GM23248 (cell line): ENCODE data around the gene ZNF322. TPM values are rescaled to one million over a fixed set of nuclear protein-coding genes. Genes with fewer than 3 reads are reported as not detected.
A peak's percentile ranks its signal among the peaks of the same experiment; 100 is the strongest.

ENCODE experiments used
- DNase-seq: peaks from one replicate; pipeline ENCODE4 v3.0.0-alpha.2; 2015
- H2AFZ ChIP-seq: fragments of 200-600 bp; sonication (generic); 2 replicates; pipeline ENCODE4 v1.6.1; 2016; ENCODE audit warnings: antibody characterized with exemption
- H3F3A ChIP-seq: fragments of 200-600 bp; sonication (generic); 2 replicates; pipeline ENCODE4 v1.6.1; 2016; ENCODE audit warnings: mild to moderate bottlenecking, antibody characterized with exemption, mixed run types; ENCODE audit not compliant: insufficient read depth
- H3K27ac ChIP-seq: fragments of 200-600 bp; sonication (generic); 2 replicates; pipeline ENCODE4 v1.5.1; 2016; ENCODE audit warnings: mild to moderate bottlenecking
- H3K27me3 ChIP-seq: fragments of 200-600 bp; sonication (generic); replicated peaks from 2 replicates; pipeline ENCODE4 v1.6.1; 2016; ENCODE audit warnings: mild to moderate bottlenecking; ENCODE audit not compliant: insufficient read depth
- H3K36me3 ChIP-seq: fragments of 200-600 bp; sonication (generic); 2 replicates; pipeline ENCODE4 v1.6.1; 2016; ENCODE audit warnings: low read depth, mild to moderate bottlenecking
- H3K4me1 ChIP-seq: fragments of 200-600 bp; sonication (generic); 2 replicates; pipeline ENCODE4 v1.6.1; 2016; ENCODE audit warnings: mild to moderate bottlenecking; ENCODE audit not compliant: insufficient read depth
- H3K4me2 ChIP-seq: fragments of 200-600 bp; sonication (generic); one replicate; pipeline ENCODE4 v1.6.1; 2016; ENCODE audit warnings: mild to moderate bottlenecking; ENCODE audit not compliant: unreplicated experiment
- H3K4me3 ChIP-seq: fragments of 200-600 bp; sonication (generic); 2 replicates; pipeline ENCODE4 v1.5.1; 2016; ENCODE audit warnings: mild to moderate bottlenecking
- H3K79me2 ChIP-seq: fragments of 200-600 bp; sonication (generic); 2 replicates; pipeline ENCODE4 v1.6.1; 2016; ENCODE audit warnings: mild to moderate bottlenecking; ENCODE audit not compliant: insufficient read depth
- H3K9ac ChIP-seq: fragments of 200-600 bp; sonication (generic); 2 replicates; pipeline ENCODE4 v1.6.1; 2016; ENCODE audit warnings: mild to moderate bottlenecking
- H3K9me2 ChIP-seq: fragments of 200-600 bp; sonication (generic); 2 replicates; pipeline ENCODE4 v1.6.1; 2016; ENCODE audit warnings: mixed run types, mild to moderate bottlenecking, moderate library complexity; ENCODE audit not compliant: insufficient read depth
- H3K9me3 ChIP-seq: fragments of 200-600 bp; sonication (generic); one replicate; pipeline ENCODE4 v1.6.1; 2017; ENCODE audit warnings: low read depth
- H4K20me1 ChIP-seq: fragments of 200-600 bp; sonication (generic); 2 replicates; pipeline ENCODE4 v1.6.0; 2016; ENCODE audit not compliant: insufficient read depth
- EZH2 ChIP-seq: fragments of 200-600 bp; sonication (generic); IDR thresholded peaks from 2 replicates; pipeline ENCODE4 v1.6.1; 2018; ENCODE audit warnings: antibody characterized with exemption, mild to moderate bottlenecking; ENCODE audit not compliant: insufficient read depth, poor library complexity, severe bottlenecking
- EZH2phosphoT487 ChIP-seq: fragments of 200-600 bp; sonication (generic); IDR thresholded peaks from 2 replicates; pipeline ENCODE4 v1.6.1; 2018; ENCODE audit warnings: antibody characterized with exemption, moderate library complexity, mild to moderate bottlenecking, low read depth; ENCODE audit not compliant: insufficient read depth
- WGBS, 2 experiments: methylation state at CpG; one replicate each; pipeline ENCODE4 v1.1.6; 2015 to 2017; ENCODE audit warnings: low lambda C conversion rate in 2 of 2, low coverage in 1 of 2; ENCODE audit errors: missing lambda C conversion rate in 2 of 2; 5-methylcytosine and 5-hydroxymethylcytosine counted together
- in situ Hi-C: fragments of 300-500 bp; cut with MboI; formaldehyde crosslinking; loops from 2 replicates; pipeline ENCODE4 v1.15.0; 2020
- polyA plus RNA-seq: library from polyadenylated mRNA; unstranded; fragments of >200 nt; fragmentation: Nextera tagmentation; extraction: Ambion mirVana; gene quantifications from 2 replicates; pipeline ENCODE4 v1.2.1, GENCODE V29; 2016
- total RNA-seq: library from RNA; depleted of rRNA; stranded (reverse); fragments of >200 nt; shearing (Covaris generic); gene quantifications from 2 replicates; pipeline ENCODE4 v1.2.3, GENCODE V29; 2014

Gene ZNF322
- total and polyA plus RNA-seq, 2 experiments from 2014 or later = 16.3 to 17.8 TPM

- DNase-seq = no peak
- Histone ChIP-seq H3K4me2 (no peak overlapping the region), H3K36me3 (peaks cover 14% of the 10 kb centered on the region), H3K4me1 (no peaks in the 10 kb centered on the region), H3K27ac (no peak overlapping the region), H3K27me3 (no peaks in the 10 kb centered on the region), H3F3A (peaks cover 15% of the 10 kb centered on the region; the same call in 1 of the 2 replicates), H3K9ac (no peak overlapping the region), H2AFZ (no peak overlapping the region), H3K79me2 (peaks cover 30% of the 10 kb centered on the region), H3K4me3 (no peak overlapping the region), H3K9me3 (no peaks in the 10 kb centered on the region), H4K20me1 (no peaks in the 10 kb centered on the region), H3K9me2 (no peaks in the 10 kb centered on the region)
- in situ Hi-C loops = no loop called here
- TF ChIP-seq EZH2phosphoT487 (no peak), EZH2 (no peak)
These were observed 58.8 kb downstream of the ZNF322 start for GRCh38 chr6:26600759-26601158.

GRCh38 chr6:26599591-26599990 is 60.0 kb downstream of the ZNF322 start:
- Histone ChIP-seq H3K4me3 (no peak overlapping the region), H4K20me1 (no peaks in the 10 kb centered on the region), H3K9me2 (no peaks in the 10 kb centered on the region), H3K27me3 (no peaks in the 10 kb centered on the region), H3K4me2 (no peak overlapping the region), H3F3A (peaks cover 25% of the 10 kb centered on the region; the same call in 1 of the 2 replicates), H3K9ac (no peak overlapping the region), H3K9me3 (no peaks in the 10 kb centered on the region), H3K36me3 (peaks cover 14% of the 10 kb centered on the region), H3K79me2 (peaks cover 30% of the 10 kb centered on the region), H2AFZ (no peak overlapping the region), H3K27ac (no peak overlapping the region), H3K4me1 (0 out of 2 replicates have a peak, but pooled peaks cover 5% of the 10 kb centered on the region)
- in situ Hi-C loops = no loop called here
- TF ChIP-seq EZH2phosphoT487 (no peak), EZH2 (no peak)
- DNase-seq = no peak
- WGBS, 2 experiments = 97 to 100% methylated on average over 1 of the region's 1 CpG

- Histone ChIP-seq H3F3A (peaks cover 30% of the 10 kb centered on the region; the same call in 1 of the 2 replicates), H3K9me2 (no peaks in the 10 kb centered on the region), H2AFZ (no peak overlapping the region), H3K4me3 (no peak overlapping the region), H3K9ac (no peak overlapping the region), H3K27me3 (no peaks in the 10 kb centered on the region), H3K79me2 (peaks cover 30% of the 10 kb centered on the region), H4K20me1 (no peaks in the 10 kb centered on the region), H3K9me3 (no peaks in the 10 kb centered on the region), H3K27ac (no peak overlapping the region), H3K4me2 (no peak overlapping the region), H3K4me1 (0 out of 2 replicates have a peak, but pooled peaks cover 5% of the 10 kb centered on the region), H3K36me3 (peaks cover 14% of the 10 kb centered on the region)
- no peak for DNase-seq
- WGBS, 2 experiments = 95 to 97% methylated on average over 1 of the region's 1 CpG
- in situ Hi-C loops = no loop called here
- TF ChIP-seq EZH2phosphoT487 = no peak
- no peak for TF ChIP-seq EZH2
These were observed 60.4 kb downstream of the ZNF322 start for GRCh38 chr6:26599134-26599533.

GRCh38 chr6:26598267-26598666 is 61.3 kb downstream of the ZNF322 start:
- in situ Hi-C loops = no loop called here
- Histone ChIP-seq H3K4me1 (0 out of 2 replicates have a peak, but pooled peaks cover 5% of the 10 kb centered on the region), H3K4me3 (peak overlapping the region; percentile 96; the same call in 1 of the 2 replicates)

GRCh38 chr6:26597821-26598220 is 61.7 kb downstream of the ZNF322 start:
- H3K79me2 ChIP-seq = peaks cover 30% of the 10 kb centered on the region
- H3K9me3 ChIP-seq = no peaks in the 10 kb centered on the region
- no peak for TF ChIP-seq EZH2phosphoT487
- TF ChIP-seq EZH2 = no peak
- no peak overlapping the region for H3K27ac ChIP-seq
- H3K27me3 ChIP-seq = no peaks in the 10 kb centered on the region
- H3K4me1 ChIP-seq = 0 out of 2 replicates have a peak, but pooled peaks cover 5% of the 10 kb centered on the region
- H4K20me1 ChIP-seq = no peaks in the 10 kb centered on the region
- H2AFZ ChIP-seq = peak overlapping the region; percentile 87; the same call in 1 of the 2 replicates
- H3K4me3 ChIP-seq = peak overlapping the region; percentile 96
- peaks cover 32% of the 10 kb centered on the region; the same call in 1 of the 2 replicates for H3F3A ChIP-seq
- peaks cover 14% of the 10 kb centered on the region for H3K36me3 ChIP-seq
- in situ Hi-C loops = no loop called here
- H3K9ac ChIP-seq = peak overlapping the region; percentile 95
- peak overlapping the region; percentile 93 for H3K4me2 ChIP-seq
- WGBS, 2 experiments = 78 to 82% methylated on average over 16 to 21 of the region's 21 CpGs
- no peak for DNase-seq
- H3K9me2 ChIP-seq = no peaks in the 10 kb centered on the region

More at GRCh38 chr6:26598267-26598666, 61.3 kb downstream of the ZNF322 start:
- no peak overlapping the region for H2AFZ ChIP-seq
- no peak overlapping the region for H3K9ac ChIP-seq
- no peaks in the 10 kb centered on the region for H4K20me1 ChIP-seq
- H3K9me2 ChIP-seq = no peaks in the 10 kb centered on the region
- WGBS, 2 experiments = 90 to 93% methylated on average over 21 to 22 of the region's 22 CpGs
- peak overlapping the region; percentile 93 for H3K4me2 ChIP-seq
- TF ChIP-seq EZH2phosphoT487 (no peak), EZH2 (no peak)
- peaks cover 30% of the 10 kb centered on the region for H3K79me2 ChIP-seq
- H3K36me3 ChIP-seq = peaks cover 14% of the 10 kb centered on the region
- no peak overlapping the region for H3K27ac ChIP-seq
- peaks cover 32% of the 10 kb centered on the region; the same call in 1 of the 2 replicates for H3F3A ChIP-seq
- H3K27me3 ChIP-seq = no peaks in the 10 kb centered on the region
- H3K9me3 ChIP-seq = no peaks in the 10 kb centered on the region
- DNase-seq = no peak
